H9 (cell line): ENCODE measurements around the gene IFT122. TPM values are rescaled to one million over a fixed set of nuclear protein-coding genes. Genes with fewer than 3 reads are reported as not detected.

Experiments used
- DNase-seq: peaks from one replicate; pipeline ENCODE4 v3.0.0-alpha.2; 2017
- H2AFZ ChIP-seq: one replicate; pipeline ENCODE4 v1.6.1; 2013; ENCODE audit warnings: mild to moderate bottlenecking, low read length, control low read depth, moderate library complexity
- H2AK5ac ChIP-seq: 2 replicates; pipeline ENCODE4 v1.6.1; 2013; ENCODE audit warnings: low read length, control low read depth, mixed read lengths; ENCODE audit not compliant: insufficient read length
- H2BK120ac ChIP-seq: one replicate; pipeline ENCODE4 v1.6.1; 2013; ENCODE audit warnings: low read depth, mild to moderate bottlenecking, low read length, control low read depth, inconsistent platforms; ENCODE audit not compliant: poor library complexity, severe bottlenecking
- H2BK12ac ChIP-seq: 2 replicates; pipeline ENCODE4 v1.6.1; 2013; ENCODE audit warnings: low read length, control low read depth, mixed read lengths, low read depth; ENCODE audit not compliant: insufficient read length
- H2BK15ac ChIP-seq: 2 replicates; pipeline ENCODE4 v1.6.1; 2013; ENCODE audit warnings: low read depth, low read length, control low read depth
- H2BK20ac ChIP-seq: one replicate; pipeline ENCODE4 v1.6.1; 2013; ENCODE audit warnings: low read depth, mild to moderate bottlenecking, low read length, control low read depth, inconsistent platforms; ENCODE audit not compliant: poor library complexity, severe bottlenecking
- H2BK5ac ChIP-seq: 2 replicates; pipeline ENCODE4 v1.6.1; 2013; ENCODE audit warnings: low read length, control low read depth, mixed read lengths; ENCODE audit not compliant: insufficient read length
- H3K14ac ChIP-seq: 2 replicates; pipeline ENCODE4 v1.6.1; 2013; ENCODE audit warnings: low read length, control low read depth; ENCODE audit not compliant: insufficient read depth
- H3K18ac ChIP-seq: 2 replicates; pipeline ENCODE4 v1.6.1; 2013; ENCODE audit warnings: low read depth, mild to moderate bottlenecking, mixed read lengths, low read length, control low read depth; ENCODE audit not compliant: insufficient read length
- H3K23ac ChIP-seq: 2 replicates; pipeline ENCODE4 v1.6.1; 2013; ENCODE audit warnings: low read length, control low read depth, mixed read lengths, low read depth; ENCODE audit not compliant: insufficient read length
- H3K23me2 ChIP-seq: 2 replicates; pipeline ENCODE4 v1.6.1; 2013; ENCODE audit warnings: low read depth, mild to moderate bottlenecking, mixed read lengths, low read length, control low read depth; ENCODE audit not compliant: insufficient read length, poor library complexity, severe bottlenecking
- H3K27ac ChIP-seq: 2 replicates; pipeline ENCODE4 v1.5.1; 2013; ENCODE audit warnings: low read length, control low read depth, mixed read lengths, low read depth; ENCODE audit not compliant: insufficient read length
- H3K27me3 ChIP-seq: 2 replicates; pipeline ENCODE4 v1.6.1; 2013; ENCODE audit warnings: low read length, control low read depth, inconsistent platforms; ENCODE audit not compliant: insufficient read depth
- H3K4ac ChIP-seq: 2 replicates; pipeline ENCODE4 v1.6.1; 2013; ENCODE audit warnings: low read depth, mild to moderate bottlenecking, control low read depth, inconsistent platforms, low read length, moderate library complexity
- H3K4me1 ChIP-seq: 2 replicates; pipeline ENCODE4 v1.6.1; 2013; ENCODE audit warnings: low read length, control low read depth, inconsistent platforms; ENCODE audit not compliant: insufficient read depth
- H3K4me2 ChIP-seq: 2 replicates; pipeline ENCODE4 v1.6.1; 2013; ENCODE audit warnings: low read length, control low read depth, mixed read lengths; ENCODE audit not compliant: insufficient read length, insufficient read depth
- H3K56ac ChIP-seq: 2 replicates; pipeline ENCODE4 v1.6.1; 2013; ENCODE audit warnings: low read depth, mild to moderate bottlenecking, mixed read lengths, low read length, control low read depth; ENCODE audit not compliant: insufficient read length
- H3K79me1 ChIP-seq: 2 replicates; pipeline ENCODE4 v1.6.1; 2013; ENCODE audit warnings: low read depth, mild to moderate bottlenecking, moderate library complexity, low read length, control low read depth, inconsistent platforms; ENCODE audit not compliant: insufficient read depth, poor library complexity, severe bottlenecking
- H3K79me2 ChIP-seq: 2 replicates; pipeline ENCODE4 v1.6.1; 2013; ENCODE audit warnings: low read length, control low read depth, inconsistent platforms; ENCODE audit not compliant: insufficient read depth
- H3K9ac ChIP-seq: 2 replicates; pipeline ENCODE4 v1.6.1; 2013; ENCODE audit warnings: low read length, control low read depth, mixed read lengths; ENCODE audit not compliant: insufficient read length; ENCODE audit errors: extremely low read depth
- H3K9me3 ChIP-seq: one replicate; pipeline ENCODE4 v1.6.1; 2013; ENCODE audit warnings: low read depth, low read length, inconsistent platforms; ENCODE audit not compliant: control insufficient read depth
- H3T11ph ChIP-seq: one replicate; pipeline ENCODE4 v1.6.1; 2013; ENCODE audit warnings: mild to moderate bottlenecking, low read length, control low read depth, inconsistent platforms
- H4K20me1 ChIP-seq: one replicate; pipeline ENCODE4 v1.6.1; 2013; ENCODE audit not compliant: control insufficient read depth, insufficient read length, insufficient read depth
- H4K5ac ChIP-seq: 2 replicates; pipeline ENCODE4 v1.6.1; 2013; ENCODE audit warnings: low read depth, mild to moderate bottlenecking, mixed read lengths, low read length, control low read depth; ENCODE audit not compliant: insufficient read length
- H4K8ac ChIP-seq: replicated peaks from 2 replicates; pipeline ENCODE4 v1.6.1; 2013; ENCODE audit warnings: low read length, control low read depth, mixed read lengths, low read depth; ENCODE audit not compliant: insufficient read length
- H4K91ac ChIP-seq: 2 replicates; pipeline ENCODE4 v1.6.1; 2013; ENCODE audit warnings: low read depth, mild to moderate bottlenecking, moderate library complexity, mixed read lengths, low read length, control low read depth; ENCODE audit not compliant: insufficient read length
- H3K27ac Mint-ChIP-seq, 3 experiments: 2 replicates in 2 of 3; 3 replicates in 1 of 3; pipeline ENCODE4 v1.8.0; 2020 to 2021; ENCODE audit warnings: mixed read lengths in 3 of 3, mild to moderate bottlenecking in 1 of 3, moderate library complexity in 1 of 3
- H3K27me3 Mint-ChIP-seq: 2 replicates; pipeline ENCODE4 v1.8.0; 2021; ENCODE audit warnings: low read depth, mild to moderate bottlenecking, moderate library complexity, mixed read lengths
- H3K36me3 Mint-ChIP-seq, 3 experiments: 2 replicates in 2 of 3; 3 replicates in 1 of 3; pipeline ENCODE4 v1.8.0; 2020 to 2021; ENCODE audit warnings: low read depth in 3 of 3, mixed read lengths in 3 of 3; ENCODE audit not compliant: insufficient read depth in 1 of 3
- H3K4me1 Mint-ChIP-seq, 2 experiments: 2 replicates each; pipeline ENCODE4 v1.8.0; 2020; ENCODE audit warnings: mixed read lengths in 2 of 2
- H3K4me3 Mint-ChIP-seq, 2 experiments: 2 replicates in 1 of 2; 3 replicates in 1 of 2; pipeline ENCODE4 v1.8.0; 2020 to 2021; ENCODE audit warnings: mild to moderate bottlenecking in 2 of 2, mixed read lengths in 2 of 2, moderate library complexity in 1 of 2
- H3K9me3 Mint-ChIP-seq, 2 experiments: 2 replicates in 1 of 2; 3 replicates in 1 of 2; pipeline ENCODE4 v1.8.0; 2020; ENCODE audit warnings: mild to moderate bottlenecking in 2 of 2, mixed read lengths in 2 of 2, moderate library complexity in 1 of 2
- WGBS: extraction: QIAGEN DNeasy Blood & Tissue Kit; methylation state at CpG from one replicate; pipeline ENCODE4 v1.1.7; 2013; ENCODE audit warnings: missing lambda C conversion rate, low lambda C conversion rate, mixed read lengths; ENCODE audit not compliant: insufficient read length; ENCODE audit errors: extremely low coverage; 5-methylcytosine and 5-hydroxymethylcytosine counted together
- total RNA-seq: library from RNA; stranded (reverse); gene quantifications from 2 replicates; pipeline ENCODE4 v1.2.1, GENCODE V29; 2021
- TF ChIP-seq, protein P1 (sequence below): fragments of 200-600 bp; sonication (generic); conservative IDR thresholded peaks from 3 replicates; pipeline ENCODE4 v1.8.0; 2021; ENCODE audit warnings: antibody characterized with exemption, mild to moderate bottlenecking

IFT122 gene
- total RNA-seq, 1 experiment from 2014 or later = 19.3 TPM

DNA sequence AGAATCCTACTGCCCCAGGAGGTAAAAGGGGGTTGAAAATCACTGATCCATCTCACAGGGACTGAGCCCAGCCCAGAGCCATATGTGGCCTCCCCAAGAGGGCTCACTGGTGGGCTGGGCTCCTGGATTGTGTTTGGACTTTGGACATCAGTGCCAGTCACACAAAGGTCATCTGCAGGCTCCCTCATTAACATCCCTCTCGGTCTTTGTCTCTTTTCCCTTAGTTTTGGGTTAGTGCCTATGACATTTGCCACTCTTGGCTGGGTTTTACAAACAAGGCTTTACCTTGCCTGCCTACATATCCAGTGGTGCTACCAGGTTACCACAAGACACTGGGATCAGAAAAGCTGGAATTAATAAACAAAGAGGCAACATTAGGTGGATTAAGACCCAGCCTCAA, 27.9 kb downstream of the IFT122 start:
- no peak overlapping the region for H4K91ac ChIP-seq
- H4K20me1 ChIP-seq = no peaks in the 10 kb centered on the region
- no peak overlapping the region for H3K4me2 ChIP-seq
- no peaks in the 10 kb centered on the region for H3K79me1 ChIP-seq
- no peak overlapping the region for H2AK5ac ChIP-seq
- no peaks in the 10 kb centered on the region for H3K4me1 ChIP-seq
- no peak overlapping the region for H2BK15ac ChIP-seq
- H3T11ph ChIP-seq = no peak overlapping the region
- WGBS = no CpG with 5 or more reads among the region's 1 CpG
- H4K8ac ChIP-seq = no peak overlapping the region
- H3K27ac ChIP-seq = no peak overlapping the region
- no peaks in the 10 kb centered on the region for H3K9me3 ChIP-seq
- H3K18ac ChIP-seq = no peak overlapping the region
- H3K4ac ChIP-seq = no peak overlapping the region
- H3K23ac ChIP-seq = no peak overlapping the region
- no peak overlapping the region for H2BK5ac ChIP-seq
- TF ChIP-seq, protein P1, sequence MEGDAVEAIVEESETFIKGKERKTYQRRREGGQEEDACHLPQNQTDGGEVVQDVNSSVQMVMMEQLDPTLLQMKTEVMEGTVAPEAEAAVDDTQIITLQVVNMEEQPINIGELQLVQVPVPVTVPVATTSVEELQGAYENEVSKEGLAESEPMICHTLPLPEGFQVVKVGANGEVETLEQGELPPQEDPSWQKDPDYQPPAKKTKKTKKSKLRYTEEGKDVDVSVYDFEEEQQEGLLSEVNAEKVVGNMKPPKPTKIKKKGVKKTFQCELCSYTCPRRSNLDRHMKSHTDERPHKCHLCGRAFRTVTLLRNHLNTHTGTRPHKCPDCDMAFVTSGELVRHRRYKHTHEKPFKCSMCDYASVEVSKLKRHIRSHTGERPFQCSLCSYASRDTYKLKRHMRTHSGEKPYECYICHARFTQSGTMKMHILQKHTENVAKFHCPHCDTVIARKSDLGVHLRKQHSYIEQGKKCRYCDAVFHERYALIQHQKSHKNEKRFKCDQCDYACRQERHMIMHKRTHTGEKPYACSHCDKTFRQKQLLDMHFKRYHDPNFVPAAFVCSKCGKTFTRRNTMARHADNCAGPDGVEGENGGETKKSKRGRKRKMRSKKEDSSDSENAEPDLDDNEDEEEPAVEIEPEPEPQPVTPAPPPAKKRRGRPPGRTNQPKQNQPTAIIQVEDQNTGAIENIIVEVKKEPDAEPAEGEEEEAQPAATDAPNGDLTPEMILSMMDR = no peak
- no peak overlapping the region for H4K5ac ChIP-seq
- H3K9ac ChIP-seq = no peak overlapping the region
- H3K4me1 Mint-ChIP-seq = no peaks in the 10 kb centered on the region
- H2AFZ ChIP-seq = no peak overlapping the region
- no peak overlapping the region for H3K56ac ChIP-seq
- H3K27me3 ChIP-seq = no peaks in the 10 kb centered on the region
- no peak for DNase-seq
- no peaks in the 10 kb centered on the region for H3K79me2 ChIP-seq
- H3K36me3 Mint-ChIP-seq = peaks cover 2 to 10% (median 10%) of the 10 kb centered on the region in 3 experiments; a peak in 5 of 7 replicates
- no peak overlapping the region for H2BK120ac ChIP-seq
- H2BK12ac ChIP-seq = no peak overlapping the region
- H3K14ac ChIP-seq = no peak overlapping the region
- no peak overlapping the region for H2BK20ac ChIP-seq
- no peaks in the 10 kb centered on the region for H3K9me3 Mint-ChIP-seq
- H3K23me2 ChIP-seq = no peaks in the 10 kb centered on the region
- peak overlapping the region in 1 of 3 experiments; percentile 46; a peak in 1 of 7 replicates for H3K27ac Mint-ChIP-seq
- H3K4me3 Mint-ChIP-seq = no peak overlapping the region
- H3K27me3 Mint-ChIP-seq = no peaks in the 10 kb centered on the region
